H9 (cell line): ENCODE data around the gene NAPA. TPM values are rescaled to one million over a fixed set of nuclear protein-coding genes. Genes with fewer than 3 reads are reported as not detected.

ENCODE experiments used
- DNase-seq: peaks from one replicate; pipeline ENCODE4 v3.0.0-alpha.2; 2017
- H2AFZ ChIP-seq: one replicate; pipeline ENCODE4 v1.6.1; 2013; ENCODE audit warnings: mild to moderate bottlenecking, low read length, control low read depth, moderate library complexity
- H2AK5ac ChIP-seq: 2 replicates; pipeline ENCODE4 v1.6.1; 2013; ENCODE audit warnings: low read length, control low read depth, mixed read lengths; ENCODE audit not compliant: insufficient read length
- H2BK120ac ChIP-seq: one replicate; pipeline ENCODE4 v1.6.1; 2013; ENCODE audit warnings: low read depth, mild to moderate bottlenecking, low read length, control low read depth, inconsistent platforms; ENCODE audit not compliant: poor library complexity, severe bottlenecking
- H2BK12ac ChIP-seq: 2 replicates; pipeline ENCODE4 v1.6.1; 2013; ENCODE audit warnings: low read length, control low read depth, mixed read lengths, low read depth; ENCODE audit not compliant: insufficient read length
- H2BK15ac ChIP-seq: 2 replicates; pipeline ENCODE4 v1.6.1; 2013; ENCODE audit warnings: low read depth, low read length, control low read depth
- H2BK20ac ChIP-seq: one replicate; pipeline ENCODE4 v1.6.1; 2013; ENCODE audit warnings: low read depth, mild to moderate bottlenecking, low read length, control low read depth, inconsistent platforms; ENCODE audit not compliant: poor library complexity, severe bottlenecking
- H2BK5ac ChIP-seq: 2 replicates; pipeline ENCODE4 v1.6.1; 2013; ENCODE audit warnings: low read length, control low read depth, mixed read lengths; ENCODE audit not compliant: insufficient read length
- H3K14ac ChIP-seq: 2 replicates; pipeline ENCODE4 v1.6.1; 2013; ENCODE audit warnings: low read length, control low read depth; ENCODE audit not compliant: insufficient read depth
- H3K18ac ChIP-seq: 2 replicates; pipeline ENCODE4 v1.6.1; 2013; ENCODE audit warnings: low read depth, mild to moderate bottlenecking, mixed read lengths, low read length, control low read depth; ENCODE audit not compliant: insufficient read length
- H3K23ac ChIP-seq: 2 replicates; pipeline ENCODE4 v1.6.1; 2013; ENCODE audit warnings: low read length, control low read depth, mixed read lengths, low read depth; ENCODE audit not compliant: insufficient read length
- H3K23me2 ChIP-seq: 2 replicates; pipeline ENCODE4 v1.6.1; 2013; ENCODE audit warnings: low read depth, mild to moderate bottlenecking, mixed read lengths, low read length, control low read depth; ENCODE audit not compliant: insufficient read length, poor library complexity, severe bottlenecking
- H3K27ac ChIP-seq: 2 replicates; pipeline ENCODE4 v1.5.1; 2013; ENCODE audit warnings: low read length, control low read depth, mixed read lengths, low read depth; ENCODE audit not compliant: insufficient read length
- H3K27me3 ChIP-seq: 2 replicates; pipeline ENCODE4 v1.6.1; 2013; ENCODE audit warnings: low read length, control low read depth, inconsistent platforms; ENCODE audit not compliant: insufficient read depth
- H3K4ac ChIP-seq: 2 replicates; pipeline ENCODE4 v1.6.1; 2013; ENCODE audit warnings: low read depth, mild to moderate bottlenecking, control low read depth, inconsistent platforms, low read length, moderate library complexity
- H3K4me1 ChIP-seq: 2 replicates; pipeline ENCODE4 v1.6.1; 2013; ENCODE audit warnings: low read length, control low read depth, inconsistent platforms; ENCODE audit not compliant: insufficient read depth
- H3K4me2 ChIP-seq: 2 replicates; pipeline ENCODE4 v1.6.1; 2013; ENCODE audit warnings: low read length, control low read depth, mixed read lengths; ENCODE audit not compliant: insufficient read length, insufficient read depth
- H3K56ac ChIP-seq: 2 replicates; pipeline ENCODE4 v1.6.1; 2013; ENCODE audit warnings: low read depth, mild to moderate bottlenecking, mixed read lengths, low read length, control low read depth; ENCODE audit not compliant: insufficient read length
- H3K79me1 ChIP-seq: 2 replicates; pipeline ENCODE4 v1.6.1; 2013; ENCODE audit warnings: low read depth, mild to moderate bottlenecking, moderate library complexity, low read length, control low read depth, inconsistent platforms; ENCODE audit not compliant: insufficient read depth, poor library complexity, severe bottlenecking
- H3K79me2 ChIP-seq: 2 replicates; pipeline ENCODE4 v1.6.1; 2013; ENCODE audit warnings: low read length, control low read depth, inconsistent platforms; ENCODE audit not compliant: insufficient read depth
- H3K9ac ChIP-seq: 2 replicates; pipeline ENCODE4 v1.6.1; 2013; ENCODE audit warnings: low read length, control low read depth, mixed read lengths; ENCODE audit not compliant: insufficient read length; ENCODE audit errors: extremely low read depth
- H3K9me3 ChIP-seq: one replicate; pipeline ENCODE4 v1.6.1; 2013; ENCODE audit warnings: low read depth, low read length, inconsistent platforms; ENCODE audit not compliant: control insufficient read depth
- H3T11ph ChIP-seq: one replicate; pipeline ENCODE4 v1.6.1; 2013; ENCODE audit warnings: mild to moderate bottlenecking, low read length, control low read depth, inconsistent platforms
- H4K20me1 ChIP-seq: one replicate; pipeline ENCODE4 v1.6.1; 2013; ENCODE audit not compliant: control insufficient read depth, insufficient read length, insufficient read depth
- H4K5ac ChIP-seq: 2 replicates; pipeline ENCODE4 v1.6.1; 2013; ENCODE audit warnings: low read depth, mild to moderate bottlenecking, mixed read lengths, low read length, control low read depth; ENCODE audit not compliant: insufficient read length
- H4K8ac ChIP-seq: replicated peaks from 2 replicates; pipeline ENCODE4 v1.6.1; 2013; ENCODE audit warnings: low read length, control low read depth, mixed read lengths, low read depth; ENCODE audit not compliant: insufficient read length
- H4K91ac ChIP-seq: 2 replicates; pipeline ENCODE4 v1.6.1; 2013; ENCODE audit warnings: low read depth, mild to moderate bottlenecking, moderate library complexity, mixed read lengths, low read length, control low read depth; ENCODE audit not compliant: insufficient read length
- H3K27ac Mint-ChIP-seq, 3 experiments: 2 replicates in 2 of 3; 3 replicates in 1 of 3; pipeline ENCODE4 v1.8.0; 2020 to 2021; ENCODE audit warnings: mixed read lengths in 3 of 3, mild to moderate bottlenecking in 1 of 3, moderate library complexity in 1 of 3
- H3K27me3 Mint-ChIP-seq: 2 replicates; pipeline ENCODE4 v1.8.0; 2021; ENCODE audit warnings: low read depth, mild to moderate bottlenecking, moderate library complexity, mixed read lengths
- H3K36me3 Mint-ChIP-seq, 3 experiments: 2 replicates in 2 of 3; 3 replicates in 1 of 3; pipeline ENCODE4 v1.8.0; 2020 to 2021; ENCODE audit warnings: low read depth in 3 of 3, mixed read lengths in 3 of 3; ENCODE audit not compliant: insufficient read depth in 1 of 3
- H3K4me1 Mint-ChIP-seq, 2 experiments: 2 replicates each; pipeline ENCODE4 v1.8.0; 2020; ENCODE audit warnings: mixed read lengths in 2 of 2
- H3K4me3 Mint-ChIP-seq, 2 experiments: 2 replicates in 1 of 2; 3 replicates in 1 of 2; pipeline ENCODE4 v1.8.0; 2020 to 2021; ENCODE audit warnings: mild to moderate bottlenecking in 2 of 2, mixed read lengths in 2 of 2, moderate library complexity in 1 of 2
- H3K9me3 Mint-ChIP-seq, 2 experiments: 2 replicates in 1 of 2; 3 replicates in 1 of 2; pipeline ENCODE4 v1.8.0; 2020; ENCODE audit warnings: mild to moderate bottlenecking in 2 of 2, mixed read lengths in 2 of 2, moderate library complexity in 1 of 2
- CTCF ChIP-seq: fragments of 200-600 bp; sonication (generic); conservative IDR thresholded peaks from 3 replicates; pipeline ENCODE4 v1.8.0; 2021; ENCODE audit warnings: antibody characterized with exemption, mild to moderate bottlenecking
- WGBS: extraction: QIAGEN DNeasy Blood & Tissue Kit; methylation state at CpG from one replicate; pipeline ENCODE4 v1.1.7; 2013; ENCODE audit warnings: missing lambda C conversion rate, low lambda C conversion rate, mixed read lengths; ENCODE audit not compliant: insufficient read length; ENCODE audit errors: extremely low coverage; 5-methylcytosine and 5-hydroxymethylcytosine counted together
- total RNA-seq: library from RNA; stranded (reverse); gene quantifications from 2 replicates; pipeline ENCODE4 v1.2.1, GENCODE V29; 2021

Gene NAPA
- total RNA-seq, 1 experiment from 2014 or later = 62.8 TPM

- Mint-ChIP-seq H3K27ac (no peak overlapping the region), H3K4me3 (peak overlapping the region; percentile 61 to 82), H3K27me3 (peaks cover 6% of the 10 kb centered on the region; the same call in 1 of the 2 replicates), H3K4me1 (peaks cover 14 to 20% of the 10 kb centered on the region in 2 experiments), H3K9me3 (peaks cover 0 to 2% of the 10 kb centered on the region in 2 experiments; a peak in 3 of 5 replicates), H3K36me3 (peaks cover 0 to 7% (median 4%) of the 10 kb centered on the region in 3 experiments; a peak in 5 of 7 replicates)
- H3K4ac ChIP-seq = no peak overlapping the region
- no peaks in the 10 kb centered on the region for H3K79me1 ChIP-seq
- no peaks in the 10 kb centered on the region for H3K79me2 ChIP-seq
- H3K14ac ChIP-seq = no peak overlapping the region
- no peak overlapping the region for H2AFZ ChIP-seq
- H3K23ac ChIP-seq = no peak overlapping the region
- H3K27me3 ChIP-seq = no peaks in the 10 kb centered on the region
- no peak overlapping the region for H3K56ac ChIP-seq
- no peak overlapping the region for H4K5ac ChIP-seq
- no peaks in the 10 kb centered on the region for H4K20me1 ChIP-seq
- H3K9ac ChIP-seq = peak overlapping the region; percentile 9
- no peaks in the 10 kb centered on the region for H3K4me1 ChIP-seq
- peaks cover 5% of the 10 kb centered on the region for H3K23me2 ChIP-seq
- no peak overlapping the region for H2BK120ac ChIP-seq
- H3K27ac ChIP-seq = no peak overlapping the region
- H2BK20ac ChIP-seq = no peak overlapping the region
- no peak overlapping the region for H2BK12ac ChIP-seq
- WGBS = no CpG with 5 or more reads among the region's 39 CpGs
- peak; percentile 88 for DNase-seq
- H3K9me3 ChIP-seq = no peaks in the 10 kb centered on the region
- peak overlapping the region; percentile 62 for H3K4me2 ChIP-seq
- no peak overlapping the region for H4K8ac ChIP-seq
- no peak overlapping the region for H3T11ph ChIP-seq
- no peak overlapping the region for H2BK5ac ChIP-seq
- H4K91ac ChIP-seq = no peak overlapping the region
- TF ChIP-seq CTCF = no peak
- no peak overlapping the region for H2AK5ac ChIP-seq
- no peak overlapping the region for H2BK15ac ChIP-seq
- H3K18ac ChIP-seq = no peak overlapping the region
Measured at GRCh38 chr19:47479701-47480503, 35.0 kb downstream of the NAPA start.
